KMS-11 (cell line): ENCODE measurements around the gene NR0B2.

Source experiments
- H2AFZ ChIP-seq: fragments of 200-600 bp; sonication (generic); 2 replicates; pipeline ENCODE4 v1.6.1; 2016; ENCODE audit warnings: antibody characterized with exemption, mixed run types, low read depth
- H3K27ac ChIP-seq: fragments of 200-600 bp; sonication (generic); 2 replicates; pipeline ENCODE4 v1.6.1; 2016; ENCODE audit warnings: mild to moderate bottlenecking, mixed run types
- H3K27me3 ChIP-seq: fragments of 200-600 bp; sonication (generic); 2 replicates; pipeline ENCODE4 v1.6.1; 2017; ENCODE audit warnings: mild to moderate bottlenecking, low read depth, mixed run types, moderate library complexity; ENCODE audit not compliant: insufficient read depth
- H3K36me3 ChIP-seq: fragments of 200-600 bp; sonication (generic); 2 replicates; pipeline ENCODE4 v1.6.1; 2017; ENCODE audit warnings: mild to moderate bottlenecking, mixed run types; ENCODE audit not compliant: insufficient read depth
- H3K4me1 ChIP-seq: fragments of 200-600 bp; sonication (generic); 2 replicates; pipeline ENCODE4 v1.6.1; 2016; ENCODE audit warnings: mild to moderate bottlenecking, low read depth, mixed run types; ENCODE audit not compliant: poor library complexity, severe bottlenecking
- H3K4me2 ChIP-seq: fragments of 200-600 bp; sonication (generic); 2 replicates; pipeline ENCODE4 v1.7.0; 2016; ENCODE audit warnings: mild to moderate bottlenecking, mixed run types
- H3K4me3 ChIP-seq: fragments of 200-600 bp; sonication (generic); IDR thresholded peaks from 2 replicates; pipeline ENCODE4 v1.6.1; 2017; ENCODE audit warnings: low read depth, low read length, mixed read lengths; ENCODE audit not compliant: insufficient read depth
- H3K79me2 ChIP-seq: fragments of 200-600 bp; sonication (generic); 2 replicates; pipeline ENCODE4 v1.6.1; 2016; ENCODE audit warnings: low read depth, mixed run types; ENCODE audit not compliant: insufficient read depth
- H3K9ac ChIP-seq: fragments of 200-600 bp; sonication (generic); 2 replicates; pipeline ENCODE4 v1.6.1; 2016; ENCODE audit warnings: mild to moderate bottlenecking, mixed run types
- H4K20me1 ChIP-seq: fragments of 200-600 bp; sonication (generic); 2 replicates; pipeline ENCODE4 v1.6.1; 2016; ENCODE audit warnings: mild to moderate bottlenecking, mixed run types; ENCODE audit not compliant: insufficient read depth
- TF ChIP-seq, protein P1 (sequence below): fragments of 200-600 bp; sonication (generic); conservative IDR thresholded peaks from 2 replicates; pipeline ENCODE4 v1.6.1; 2017; ENCODE audit warnings: low read depth, mild to moderate bottlenecking, antibody characterized with exemption, low read length, moderate library complexity, mixed read lengths

NR0B2 gene

DNA sequence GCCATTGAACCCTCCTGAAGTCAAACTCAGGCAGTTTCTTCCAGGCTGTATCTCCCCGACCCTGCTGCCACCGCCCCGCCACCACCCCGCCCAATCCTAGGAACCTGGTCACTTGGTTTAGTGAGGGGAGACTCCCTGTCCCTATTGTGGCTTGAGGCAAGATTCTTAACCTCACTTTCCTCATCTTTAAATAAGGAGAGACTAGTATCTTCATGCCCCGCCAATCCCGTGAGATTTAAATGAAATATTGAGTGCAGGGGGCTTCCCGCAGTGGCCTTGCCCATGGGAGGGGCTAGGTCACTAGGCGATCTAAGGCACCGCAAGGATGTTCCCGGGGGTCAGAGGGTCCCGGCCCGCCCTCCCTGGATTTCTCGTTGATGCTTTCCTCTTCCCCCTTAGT is 45.5 kb upstream of the NR0B2 start:
- H3K4me2 ChIP-seq = no peak overlapping the region
- no peaks in the 10 kb centered on the region for H3K79me2 ChIP-seq
- no peak overlapping the region for H3K27ac ChIP-seq
- no peaks in the 10 kb centered on the region; the same call in 1 of the 2 replicates for H3K27me3 ChIP-seq
- no peak overlapping the region for H3K9ac ChIP-seq
- no peaks in the 10 kb centered on the region for H3K4me1 ChIP-seq
- no peaks in the 10 kb centered on the region for H4K20me1 ChIP-seq
- no peaks in the 10 kb centered on the region for H3K36me3 ChIP-seq
- H2AFZ ChIP-seq = no peak overlapping the region
- TF ChIP-seq, protein P1, sequence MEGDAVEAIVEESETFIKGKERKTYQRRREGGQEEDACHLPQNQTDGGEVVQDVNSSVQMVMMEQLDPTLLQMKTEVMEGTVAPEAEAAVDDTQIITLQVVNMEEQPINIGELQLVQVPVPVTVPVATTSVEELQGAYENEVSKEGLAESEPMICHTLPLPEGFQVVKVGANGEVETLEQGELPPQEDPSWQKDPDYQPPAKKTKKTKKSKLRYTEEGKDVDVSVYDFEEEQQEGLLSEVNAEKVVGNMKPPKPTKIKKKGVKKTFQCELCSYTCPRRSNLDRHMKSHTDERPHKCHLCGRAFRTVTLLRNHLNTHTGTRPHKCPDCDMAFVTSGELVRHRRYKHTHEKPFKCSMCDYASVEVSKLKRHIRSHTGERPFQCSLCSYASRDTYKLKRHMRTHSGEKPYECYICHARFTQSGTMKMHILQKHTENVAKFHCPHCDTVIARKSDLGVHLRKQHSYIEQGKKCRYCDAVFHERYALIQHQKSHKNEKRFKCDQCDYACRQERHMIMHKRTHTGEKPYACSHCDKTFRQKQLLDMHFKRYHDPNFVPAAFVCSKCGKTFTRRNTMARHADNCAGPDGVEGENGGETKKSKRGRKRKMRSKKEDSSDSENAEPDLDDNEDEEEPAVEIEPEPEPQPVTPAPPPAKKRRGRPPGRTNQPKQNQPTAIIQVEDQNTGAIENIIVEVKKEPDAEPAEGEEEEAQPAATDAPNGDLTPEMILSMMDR = no peak
- H3K4me3 ChIP-seq = no peak overlapping the region

DNA sequence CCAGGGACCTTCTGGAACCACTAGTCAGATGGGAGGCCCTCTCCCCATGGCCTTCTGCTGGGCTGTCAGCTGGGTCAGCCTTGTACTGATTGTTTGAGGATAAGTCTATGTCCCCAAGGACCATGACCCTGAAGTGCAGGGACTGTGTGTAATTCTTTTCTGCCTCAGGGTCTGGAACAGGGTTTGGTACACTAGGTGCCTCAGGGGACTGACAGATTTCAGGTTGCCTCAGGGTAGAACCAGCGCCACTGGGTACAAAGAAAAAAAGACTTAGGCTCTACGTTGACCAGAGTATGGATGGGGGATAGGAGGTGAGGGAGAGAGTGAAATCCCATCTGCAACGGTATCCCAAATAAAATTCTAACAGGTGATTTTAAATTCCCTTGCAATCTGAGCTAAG is 43.5 kb upstream of the NR0B2 start:
- Histone ChIP-seq H3K9ac (no peak overlapping the region), H3K79me2 (no peaks in the 10 kb centered on the region), H3K27me3 (no peaks in the 10 kb centered on the region; the same call in 1 of the 2 replicates), H3K4me3 (no peak overlapping the region), H3K27ac (no peak overlapping the region), H4K20me1 (no peaks in the 10 kb centered on the region), H3K4me1 (no peaks in the 10 kb centered on the region), H2AFZ (no peak overlapping the region), H3K4me2 (no peak overlapping the region), H3K36me3 (no peaks in the 10 kb centered on the region)
- TF ChIP-seq, protein P1 = no peak

DNA sequence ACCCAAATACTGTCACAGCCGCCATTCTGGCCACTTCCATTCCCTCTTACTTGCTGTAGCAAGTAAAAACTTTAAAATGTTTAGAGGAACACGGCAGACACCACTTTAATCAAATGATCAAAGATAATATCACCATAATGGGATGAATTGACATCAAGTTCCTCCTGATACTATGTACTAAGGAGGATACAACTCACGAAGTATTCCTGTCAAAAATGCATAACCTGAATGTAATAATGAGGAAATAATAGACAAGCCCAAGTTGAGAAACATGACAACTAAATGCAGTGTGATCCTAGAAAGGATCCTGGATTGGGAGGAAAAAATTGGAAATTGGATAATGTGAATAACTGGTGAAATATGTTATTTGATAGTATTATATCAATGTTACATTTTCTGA is 42.5 kb upstream of the NR0B2 start:
- no peak overlapping the region for H3K27ac ChIP-seq
- H3K9ac ChIP-seq = no peak overlapping the region
- no peaks in the 10 kb centered on the region; the same call in 1 of the 2 replicates for H3K27me3 ChIP-seq
- no peaks in the 10 kb centered on the region for H4K20me1 ChIP-seq
- TF ChIP-seq, protein P1 = no peak
- H3K36me3 ChIP-seq = no peaks in the 10 kb centered on the region
- no peaks in the 10 kb centered on the region for H3K4me1 ChIP-seq
- no peak overlapping the region for H2AFZ ChIP-seq
- no peak overlapping the region for H3K4me2 ChIP-seq
- H3K79me2 ChIP-seq = no peaks in the 10 kb centered on the region
- H3K4me3 ChIP-seq = no peak overlapping the region

DNA sequence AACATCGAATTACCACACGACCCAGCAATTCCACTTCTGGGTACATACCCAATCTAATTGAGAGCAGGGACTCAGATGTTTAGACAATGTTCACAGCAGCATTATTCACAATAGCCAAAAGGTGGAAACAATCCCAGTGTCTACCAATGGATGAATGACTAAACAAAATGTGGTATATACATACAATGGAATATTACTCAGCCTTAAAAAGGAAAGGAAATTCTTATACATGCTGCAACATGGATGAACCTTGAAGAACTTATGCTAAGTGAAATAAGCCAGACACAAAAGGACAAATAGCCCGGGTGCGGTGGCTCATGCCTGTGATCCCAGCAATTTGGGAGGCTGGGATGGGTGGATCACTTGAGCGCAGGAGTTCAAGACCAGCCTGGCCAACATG is 39.6 kb upstream of the NR0B2 start:
- Histone ChIP-seq H4K20me1 (no peaks in the 10 kb centered on the region), H3K27me3 (no peaks in the 10 kb centered on the region; the same call in 1 of the 2 replicates), H3K4me1 (no peaks in the 10 kb centered on the region), H3K36me3 (no peaks in the 10 kb centered on the region), H3K9ac (no peak overlapping the region), H3K79me2 (no peaks in the 10 kb centered on the region), H3K4me2 (no peak overlapping the region), H2AFZ (no peak overlapping the region), H3K4me3 (no peak overlapping the region), H3K27ac (no peak overlapping the region)
- TF ChIP-seq, protein P1 = no peak
